ENCODE data around the gene CCDC89.

DNA sequence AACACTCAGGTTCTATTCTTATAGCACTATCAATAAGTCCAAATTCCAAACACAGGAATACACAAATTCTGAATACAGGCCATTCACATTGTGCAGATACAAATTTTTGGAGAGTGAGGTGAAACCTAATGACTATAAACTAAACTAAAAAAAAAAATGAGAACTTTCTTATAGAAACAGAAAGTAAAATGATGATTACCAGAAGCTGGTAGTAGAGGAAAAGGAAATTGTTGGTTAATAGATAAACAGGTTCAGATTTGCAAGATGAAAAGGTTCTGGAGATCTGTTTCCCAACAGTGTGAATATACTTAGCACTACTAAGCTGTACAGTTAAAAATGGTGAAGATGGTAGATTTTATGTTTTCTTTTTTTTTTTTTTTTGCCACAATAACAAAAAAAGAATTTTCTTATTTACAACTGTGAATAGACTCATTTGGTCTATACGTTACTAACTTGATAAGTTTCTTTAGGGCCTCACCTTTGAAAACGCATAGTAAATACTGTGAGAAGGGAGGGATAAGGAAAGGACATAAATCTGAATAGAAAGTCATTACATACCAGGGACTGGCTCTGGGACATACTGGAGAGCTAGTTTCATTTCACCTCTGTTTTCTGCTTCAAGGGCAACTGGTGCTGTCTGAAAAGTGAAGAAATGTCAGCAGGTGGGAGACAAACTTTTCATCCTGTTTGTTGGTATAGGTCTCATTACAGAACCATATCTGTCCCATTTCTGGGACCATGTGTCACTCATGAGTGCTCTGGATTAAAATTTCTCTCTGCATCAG lies 14.2 kb upstream of the CCDC89 start:
- TF ChIP-seq EP300 (IDR thresholded peaks at IDR 0.05) (no peak), MYC (IDR thresholded peaks at IDR 0.05; ENCODE audit: borderline replicate concordance, low read length) (no peak), POLR2A (IDR thresholded peaks at IDR 0.05; ENCODE audit: low read length) (no peak)
- TF ChIP-seq, protein P1, sequence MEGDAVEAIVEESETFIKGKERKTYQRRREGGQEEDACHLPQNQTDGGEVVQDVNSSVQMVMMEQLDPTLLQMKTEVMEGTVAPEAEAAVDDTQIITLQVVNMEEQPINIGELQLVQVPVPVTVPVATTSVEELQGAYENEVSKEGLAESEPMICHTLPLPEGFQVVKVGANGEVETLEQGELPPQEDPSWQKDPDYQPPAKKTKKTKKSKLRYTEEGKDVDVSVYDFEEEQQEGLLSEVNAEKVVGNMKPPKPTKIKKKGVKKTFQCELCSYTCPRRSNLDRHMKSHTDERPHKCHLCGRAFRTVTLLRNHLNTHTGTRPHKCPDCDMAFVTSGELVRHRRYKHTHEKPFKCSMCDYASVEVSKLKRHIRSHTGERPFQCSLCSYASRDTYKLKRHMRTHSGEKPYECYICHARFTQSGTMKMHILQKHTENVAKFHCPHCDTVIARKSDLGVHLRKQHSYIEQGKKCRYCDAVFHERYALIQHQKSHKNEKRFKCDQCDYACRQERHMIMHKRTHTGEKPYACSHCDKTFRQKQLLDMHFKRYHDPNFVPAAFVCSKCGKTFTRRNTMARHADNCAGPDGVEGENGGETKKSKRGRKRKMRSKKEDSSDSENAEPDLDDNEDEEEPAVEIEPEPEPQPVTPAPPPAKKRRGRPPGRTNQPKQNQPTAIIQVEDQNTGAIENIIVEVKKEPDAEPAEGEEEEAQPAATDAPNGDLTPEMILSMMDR (IDR thresholded peaks at IDR 0.05), result no peak
